ENCODE data around the gene EEF1AKMT1.

- TF ChIP-seq CTCF (conservative IDR thresholded peaks at IDR 0.05) (no peak), ZFX (IDR thresholded peaks at IDR 0.05) (no peak)
Measured at GRCh38 chr13:20810808-20811207, 37.0 kb upstream of the EEF1AKMT1 start.
